OCI-LY1 (cell line): ENCODE data around the gene TPBGL.

Experiments used
- H2AFZ ChIP-seq: fragments of 200-600 bp; sonication (generic), shearing (Covaris generic); 2 replicates; pipeline ENCODE4 v1.6.0; 2014; ENCODE audit warnings: antibody characterized with exemption, mild to moderate bottlenecking, low read length
- H3F3A ChIP-seq: fragments of 200-600 bp; sonication (generic), shearing (Covaris generic); 2 replicates; pipeline ENCODE4 v1.6.0; 2014; ENCODE audit warnings: mild to moderate bottlenecking, antibody characterized with exemption, low read length, moderate library complexity; ENCODE audit not compliant: insufficient read depth
- H3K27ac ChIP-seq: fragments of 200-600 bp; sonication (generic); 2 replicates; pipeline ENCODE4 v1.5.1; 2014; ENCODE audit warnings: low read length, mixed run types, mild to moderate bottlenecking, low read depth; ENCODE audit not compliant: poor library complexity, severe bottlenecking
- H3K27me3 ChIP-seq: fragments of 200-600 bp; sonication (generic); 2 replicates; pipeline ENCODE4 v1.6.0; 2014; ENCODE audit warnings: antibody characterized with exemption, mild to moderate bottlenecking, low read length, moderate library complexity; ENCODE audit not compliant: insufficient read depth
- H3K36me3 ChIP-seq: fragments of 200-600 bp; sonication (generic); 2 replicates; pipeline ENCODE4 v1.6.1; 2014; ENCODE audit warnings: mild to moderate bottlenecking, antibody characterized with exemption, low read length, moderate library complexity, mixed read lengths; ENCODE audit not compliant: insufficient read depth
- H3K4me1 ChIP-seq: fragments of 200-600 bp; sonication (generic); 2 replicates; pipeline ENCODE4 v1.5.1; 2014; ENCODE audit warnings: mild to moderate bottlenecking, low read length, moderate library complexity; ENCODE audit not compliant: insufficient read depth, severe bottlenecking
- H3K4me2 ChIP-seq: fragments of 200-600 bp; sonication (generic), shearing (Covaris generic); 2 replicates; pipeline ENCODE4 v1.6.1; 2014; ENCODE audit warnings: low read length
- H3K4me3 ChIP-seq: fragments of 200-600 bp; sonication (generic); 2 replicates; pipeline ENCODE4 v1.5.1; 2014; ENCODE audit warnings: low read length, low read depth, mild to moderate bottlenecking, mixed read lengths; ENCODE audit not compliant: poor library complexity, severe bottlenecking
- H3K79me2 ChIP-seq: fragments of 200-600 bp; shearing (Covaris generic); 2 replicates; pipeline ENCODE4 v1.6.1; 2016; ENCODE audit warnings: mixed run types, low read length, mixed read lengths; ENCODE audit not compliant: insufficient read depth
- H3K9ac ChIP-seq: fragments of 200-600 bp; sonication (generic), shearing (Covaris generic); 2 replicates; pipeline ENCODE4 v1.6.1; 2014; ENCODE audit warnings: mild to moderate bottlenecking, low read length, mixed read lengths
- H3K9me2 ChIP-seq: fragments of 200-600 bp; sonication (generic), shearing (Covaris generic); 2 replicates; pipeline ENCODE4 v1.6.1; 2014; ENCODE audit warnings: low read depth, mild to moderate bottlenecking, low read length, mixed read lengths
- H3K9me3 ChIP-seq: fragments of 200-600 bp; shearing (Covaris generic); 2 replicates; pipeline ENCODE4 v1.6.1; 2014; ENCODE audit warnings: low read length, mixed read lengths
- H4K20me1 ChIP-seq: fragments of 200-600 bp; sonication (generic), shearing (Covaris generic); 2 replicates; pipeline ENCODE4 v1.6.0; 2016; ENCODE audit warnings: mild to moderate bottlenecking, low read length; ENCODE audit not compliant: insufficient read depth
- EZH2 ChIP-seq: fragments of 200-600 bp; sonication (generic), shearing (Covaris generic); IDR thresholded peaks from 2 replicates; pipeline ENCODE4 v1.8.0; 2017; ENCODE audit warnings: borderline replicate concordance, mixed run types, mild to moderate bottlenecking, antibody characterized with exemption, low read length, moderate library complexity, mixed read lengths
- TF ChIP-seq, protein P1 (sequence below): fragments of 200-600 bp; sonication (generic), shearing (Covaris generic); IDR thresholded peaks from 2 replicates; pipeline ENCODE4 v1.5.1; 2017; ENCODE audit warnings: mild to moderate bottlenecking, antibody characterized with exemption, low read length, moderate library complexity, mixed read lengths

Gene TPBGL

DNA sequence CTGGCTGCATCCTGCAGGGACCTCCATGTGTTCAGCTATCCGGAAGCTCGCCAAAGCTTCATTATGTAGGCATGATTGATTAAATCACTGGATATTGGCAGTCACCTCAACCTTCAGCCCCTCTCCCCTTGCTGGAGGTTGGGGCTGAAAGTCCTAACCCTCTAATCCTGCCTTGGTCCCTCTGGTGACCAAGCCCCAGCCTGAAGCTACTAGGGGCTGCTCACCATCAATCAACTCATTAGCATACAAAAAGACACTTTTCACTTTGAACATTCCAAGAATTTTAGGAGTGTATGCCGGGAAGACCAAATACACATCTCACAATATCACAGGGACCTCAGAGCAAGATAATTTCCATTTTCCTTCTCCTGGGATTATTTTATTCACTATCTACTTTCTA, 38.8 kb upstream of the TPBGL start:
- Histone ChIP-seq H3F3A (no peaks in the 10 kb centered on the region), H3K4me2 (no peak overlapping the region), H3K4me1 (no peaks in the 10 kb centered on the region), H3K9me3 (no peaks in the 10 kb centered on the region), H3K27me3 (no peaks in the 10 kb centered on the region), H3K36me3 (no peaks in the 10 kb centered on the region), H3K27ac (no peak overlapping the region), H3K9ac (no peak overlapping the region), H3K79me2 (no peaks in the 10 kb centered on the region), H4K20me1 (no peaks in the 10 kb centered on the region), H3K4me3 (no peak overlapping the region), H3K9me2 (no peaks in the 10 kb centered on the region), H2AFZ (no peak overlapping the region)
- no peak for TF ChIP-seq EZH2
- TF ChIP-seq, protein P1, sequence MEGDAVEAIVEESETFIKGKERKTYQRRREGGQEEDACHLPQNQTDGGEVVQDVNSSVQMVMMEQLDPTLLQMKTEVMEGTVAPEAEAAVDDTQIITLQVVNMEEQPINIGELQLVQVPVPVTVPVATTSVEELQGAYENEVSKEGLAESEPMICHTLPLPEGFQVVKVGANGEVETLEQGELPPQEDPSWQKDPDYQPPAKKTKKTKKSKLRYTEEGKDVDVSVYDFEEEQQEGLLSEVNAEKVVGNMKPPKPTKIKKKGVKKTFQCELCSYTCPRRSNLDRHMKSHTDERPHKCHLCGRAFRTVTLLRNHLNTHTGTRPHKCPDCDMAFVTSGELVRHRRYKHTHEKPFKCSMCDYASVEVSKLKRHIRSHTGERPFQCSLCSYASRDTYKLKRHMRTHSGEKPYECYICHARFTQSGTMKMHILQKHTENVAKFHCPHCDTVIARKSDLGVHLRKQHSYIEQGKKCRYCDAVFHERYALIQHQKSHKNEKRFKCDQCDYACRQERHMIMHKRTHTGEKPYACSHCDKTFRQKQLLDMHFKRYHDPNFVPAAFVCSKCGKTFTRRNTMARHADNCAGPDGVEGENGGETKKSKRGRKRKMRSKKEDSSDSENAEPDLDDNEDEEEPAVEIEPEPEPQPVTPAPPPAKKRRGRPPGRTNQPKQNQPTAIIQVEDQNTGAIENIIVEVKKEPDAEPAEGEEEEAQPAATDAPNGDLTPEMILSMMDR = no peak

DNA sequence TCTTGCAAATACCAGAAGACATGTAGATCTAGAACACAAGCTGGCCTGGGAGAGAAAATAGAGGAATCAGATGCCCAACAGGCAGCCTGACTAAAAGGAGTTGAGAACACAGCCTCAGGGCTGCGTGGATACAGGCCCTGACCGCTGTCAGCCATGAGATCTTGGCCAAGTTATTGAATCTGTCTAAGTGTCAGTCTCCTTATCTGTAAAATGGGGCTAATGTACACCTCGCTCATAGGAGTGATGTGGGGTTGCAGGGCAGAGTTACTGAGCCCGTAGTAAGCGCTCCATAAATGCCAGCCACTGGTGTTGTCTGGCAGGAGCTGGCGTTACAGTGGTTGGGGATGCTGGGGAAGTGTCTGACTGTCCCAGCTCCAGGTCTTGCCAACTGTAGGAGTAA, 38.4 kb upstream of the TPBGL start:
- no peaks in the 10 kb centered on the region for H3K9me3 ChIP-seq
- H3K9ac ChIP-seq = no peak overlapping the region
- no peaks in the 10 kb centered on the region for H3K79me2 ChIP-seq
- no peak overlapping the region for H3K4me3 ChIP-seq
- no peaks in the 10 kb centered on the region for H3K36me3 ChIP-seq
- H3F3A ChIP-seq = no peaks in the 10 kb centered on the region
- no peaks in the 10 kb centered on the region for H3K9me2 ChIP-seq
- H3K4me1 ChIP-seq = no peaks in the 10 kb centered on the region
- TF ChIP-seq, protein P1 = no peak
- TF ChIP-seq EZH2 = no peak
- no peak overlapping the region for H3K4me2 ChIP-seq
- H3K27me3 ChIP-seq = no peaks in the 10 kb centered on the region
- no peak overlapping the region for H3K27ac ChIP-seq
- no peaks in the 10 kb centered on the region for H4K20me1 ChIP-seq
- no peak overlapping the region for H2AFZ ChIP-seq

DNA sequence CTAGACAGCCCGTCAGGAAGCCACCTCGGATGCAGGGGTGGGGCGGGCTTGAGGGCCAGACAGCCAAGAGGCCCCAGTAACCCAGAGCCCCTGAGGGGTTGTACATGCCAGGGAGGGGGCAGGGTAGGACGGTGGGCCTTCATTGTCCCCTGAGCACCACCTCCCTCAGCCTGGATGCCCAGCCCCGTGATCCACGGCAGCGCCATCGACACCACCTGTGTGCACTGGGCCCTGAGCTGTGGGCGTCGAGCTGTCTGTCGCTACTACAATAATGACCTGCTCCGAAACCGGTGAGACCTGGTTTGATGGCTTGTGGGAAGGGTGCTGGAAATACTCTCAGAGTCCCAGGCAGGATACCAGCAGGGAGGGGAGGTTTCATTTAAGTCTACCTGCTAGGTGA, 37.4 kb upstream of the TPBGL start:
- no peak overlapping the region for H3K27ac ChIP-seq
- H3K4me3 ChIP-seq = no peak overlapping the region
- no peaks in the 10 kb centered on the region for H3K36me3 ChIP-seq
- H3K79me2 ChIP-seq = no peaks in the 10 kb centered on the region
- no peaks in the 10 kb centered on the region for H3K9me3 ChIP-seq
- no peaks in the 10 kb centered on the region for H3K4me1 ChIP-seq
- no peaks in the 10 kb centered on the region for H3K9me2 ChIP-seq
- H4K20me1 ChIP-seq = no peaks in the 10 kb centered on the region
- no peak overlapping the region for H3K4me2 ChIP-seq
- TF ChIP-seq, protein P1 = no peak
- no peak for TF ChIP-seq EZH2
- H2AFZ ChIP-seq = no peak overlapping the region
- no peak overlapping the region for H3K9ac ChIP-seq
- H3F3A ChIP-seq = no peaks in the 10 kb centered on the region
- H3K27me3 ChIP-seq = no peaks in the 10 kb centered on the region
